GM12878 (cell line): ENCODE data around the gene TRAPPC11. TPM values are rescaled to one million over a fixed set of nuclear protein-coding genes. Genes with fewer than 3 reads are reported as not detected.

Experiments
- ATAC-seq: fragments of 200-7000 bp; cut with Tn5 transposase; 3 replicates; pipeline ENCODE4 v1.9.1; 2020; ENCODE audit warnings: mild to moderate bottlenecking, moderate library complexity
- BruUV-seq: library from RNA; stranded (reverse); fragments of 400-500 nt; replicated peaks from 2 replicates; lab custom pipeline; 2021; lab: Mats Ljungman, UMichigan
- CTCF ChIA-PET: fragments of 300-600 bp; sonication (Branson Sonifier 250); formaldehyde crosslinking; extraction: SDS; loops from one replicate; lab custom pipeline; 2021; ENCODE audit warnings: inconsistent platforms; lab: Yijun Ruan, JAX
- POLR2A ChIA-PET: fragments of 350-600 bp; formaldehyde crosslinking; extraction: SDS; loops from one replicate; lab custom pipeline; 2021; ENCODE audit warnings: inconsistent platforms; lab: Charles Lee
- RAD21 ChIA-PET: fragments of 300-600 bp; sonication (Branson Sonifier 250); formaldehyde crosslinking; loops from one replicate; lab custom pipeline; 2023; ENCODE audit warnings: antibody characterized with exemption; ENCODE audit not compliant: unreplicated experiment; lab: Charles Lee
- SMC1A ChIA-PET: fragments of 300-600 bp; sonication (Branson Sonifier 250); formaldehyde crosslinking; loops from one replicate; lab custom pipeline; 2023; ENCODE audit not compliant: unreplicated experiment, uncharacterized antibody; lab: Charles Lee
- DNase-seq: peaks from one replicate; pipeline ENCODE4 v3.0.0-alpha.2; 2011; ENCODE audit warnings: low read depth, low spot score
- FAIRE-seq: peaks from 3 replicates; lab custom pipeline; 2011; peaks lifted over from hg19 to GRCh38; lab: Jason Lieb, UNC
- H2AFZ ChIP-seq: 2 replicates; pipeline ENCODE4 v1.6.0; 2011; ENCODE audit warnings: low read depth, low read length, control low read depth; ENCODE audit not compliant: control insufficient read depth
- H3K27ac ChIP-seq: 2 replicates; pipeline ENCODE4 v1.5.1; 2011; ENCODE audit warnings: control low read depth; ENCODE audit not compliant: control insufficient read depth, insufficient read depth
- H3K27me3 ChIP-seq, 2 experiments: replicated peaks in 1 of 2; 2 replicates each; pipeline versions ENCODE4 v1.6.0 to v1.6.1; 2011; ENCODE audit warnings: low read length in 1 of 2; ENCODE audit not compliant: control insufficient read depth in 2 of 2, insufficient read depth in 2 of 2
- H3K36me3 ChIP-seq, 2 experiments: 2 replicates each; pipeline ENCODE4 v1.5.1; 2011; ENCODE audit warnings: low read length in 1 of 2; ENCODE audit not compliant: control insufficient read depth in 2 of 2, insufficient read depth in 2 of 2
- H3K4me1 ChIP-seq: 2 replicates; pipeline ENCODE4 v1.6.1; 2011; ENCODE audit warnings: mild to moderate bottlenecking, low read length, moderate library complexity, mixed read lengths; ENCODE audit not compliant: control insufficient read depth, insufficient read depth
- H3K4me2 ChIP-seq: 2 replicates; pipeline ENCODE4 v1.6.0; 2011; ENCODE audit warnings: control low read depth; ENCODE audit not compliant: control insufficient read depth, insufficient read depth
- H3K4me3 ChIP-seq: fragments of 200-600 bp; sonication (generic); 2 replicates; pipeline ENCODE4 v1.5.1; 2016
- H3K79me2 ChIP-seq: 2 replicates; pipeline ENCODE4 v1.6.0; 2011; ENCODE audit warnings: low read length; ENCODE audit not compliant: control insufficient read depth, insufficient read depth
- H3K9ac ChIP-seq: 2 replicates; pipeline ENCODE4 v1.8.0; 2011; ENCODE audit warnings: low read length, control low read depth, mixed read lengths; ENCODE audit not compliant: control insufficient read depth, insufficient read depth
- H3K9me3 ChIP-seq: replicated peaks from 3 replicates; pipeline ENCODE4 v1.5.1; 2011; ENCODE audit warnings: mild to moderate bottlenecking, low read length; ENCODE audit not compliant: control insufficient read depth, insufficient read depth
- H4K20me1 ChIP-seq: 2 replicates; pipeline ENCODE4 v1.6.0; 2011; ENCODE audit not compliant: control insufficient read depth, insufficient read depth
- CBX5 ChIP-seq: sonication (generic); IDR thresholded peaks from 2 replicates; pipeline ENCODE4 v1.6.1; 2016; ENCODE audit warnings: low read depth, moderate library complexity, mild to moderate bottlenecking, inconsistent platforms
- DPF2 ChIP-seq: fragments of 450-650 bp; IDR thresholded peaks from 2 replicates; pipeline ENCODE4 v1.6.1; 2017; ENCODE audit warnings: mild to moderate bottlenecking
- LARP7 ChIP-seq: fragments of 450-650 bp; IDR thresholded peaks from 2 replicates; pipeline ENCODE4 v1.6.1; 2017; ENCODE audit warnings: mild to moderate bottlenecking
- MEF2A ChIP-seq: IDR thresholded peaks from 2 replicates; pipeline ENCODE4 v1.6.1; 2011; ENCODE audit warnings: low read depth, mild to moderate bottlenecking, low read length, moderate library complexity; ENCODE audit not compliant: insufficient read depth
- MEF2B ChIP-seq: fragments of 450-650 bp; IDR thresholded peaks from 2 replicates; pipeline ENCODE4 v1.6.1; 2018; ENCODE audit warnings: mild to moderate bottlenecking, moderate library complexity; ENCODE audit not compliant: partially characterized antibody, poor library complexity, severe bottlenecking
- POLR2AphosphoS2 ChIP-seq: IDR thresholded peaks from 2 replicates; pipeline ENCODE4 v1.6.1; 2011; ENCODE audit warnings: low read depth, mild to moderate bottlenecking, low read length, improper control_type of control experiment, moderate library complexity
- RAD21 ChIP-seq: IDR thresholded peaks from 2 replicates; pipeline ENCODE4 v1.6.1; 2011; ENCODE audit warnings: mild to moderate bottlenecking, low read depth, low read length, moderate library complexity; ENCODE audit not compliant: insufficient read depth
- RUNX3 ChIP-seq: IDR thresholded peaks from 2 replicates; pipeline ENCODE4 v1.6.1; 2012; ENCODE audit warnings: low read length, inconsistent platforms
- SMARCA5 ChIP-seq: fragments of 450-650 bp; IDR thresholded peaks from 2 replicates; pipeline ENCODE4 v1.6.1; 2017; ENCODE audit warnings: mild to moderate bottlenecking
- ZBTB40 ChIP-seq: fragments of 450-650 bp; IDR thresholded peaks from 2 replicates; pipeline ENCODE4 v1.6.1; 2016; ENCODE audit warnings: mild to moderate bottlenecking, moderate library complexity, borderline replicate concordance
- WGBS: methylation state at CpG from one replicate; pipeline ENCODE4 v1.1.6; 2016; ENCODE audit warnings: low lambda C conversion rate; ENCODE audit not compliant: insufficient replicate concordance, insufficient coverage; ENCODE audit errors: missing lambda C conversion rate; 5-methylcytosine and 5-hydroxymethylcytosine counted together
- in situ Hi-C: fragments of 300-500 bp; cut with MboI; formaldehyde crosslinking; loops from 9 replicates; pipeline ENCODE4 v1.14.3; 2018; ENCODE audit warnings: mixed read lengths
- intact Hi-C: fragments of 100-400 bp; cut with micrococcal nuclease; formaldehyde crosslinking; loops from one replicate; pipeline ENCODE4 v1.14.2; 2022; ENCODE audit not compliant: unreplicated experiment
- polyA plus RNA-seq, 11 experiments: library from polyadenylated mRNA; depleted of rRNA in 4 of 11; unstranded in 6 of 11; stranded (reverse) in 5 of 11; fragments of >200 nt; fragmentation: Nextera tagmentation in 4 of 11; fragmentation: Illumina TruSeq in 1 of 11; extraction: Ambion mirVana in 4 of 11; extraction: Trizol in 1 of 11; gene quantifications; 1 replicate in 1 of 11; 2 replicates in 10 of 11; pipeline versions ENCODE4 v1.2.1 to v1.2.3, GENCODE V29; 2011 to 2016; ENCODE audit warnings: inconsistent platforms in 2 of 11, missing spikeins in 2 of 11, low read depth in 1 of 11
- total RNA-seq, 4 experiments: library from RNA; depleted of rRNA in 3 of 4; stranded (reverse); fragments of >200 nt in 3 of 4; fragmentation: Illumina TruSeq in 1 of 4; extraction: Trizol in 1 of 4; gene quantifications; 2 replicates each; pipeline versions ENCODE4 v1.2.1 to v1.2.3, GENCODE V29; 2013 to 2021

The TRAPPC11 gene
- total and polyA plus RNA-seq, 10 of the 15 experiments (the other 5 are each of a cell fraction or from before 2014, with no cell fraction given): 7.3 to 40.5 (median 22.3) TPM

DNA sequence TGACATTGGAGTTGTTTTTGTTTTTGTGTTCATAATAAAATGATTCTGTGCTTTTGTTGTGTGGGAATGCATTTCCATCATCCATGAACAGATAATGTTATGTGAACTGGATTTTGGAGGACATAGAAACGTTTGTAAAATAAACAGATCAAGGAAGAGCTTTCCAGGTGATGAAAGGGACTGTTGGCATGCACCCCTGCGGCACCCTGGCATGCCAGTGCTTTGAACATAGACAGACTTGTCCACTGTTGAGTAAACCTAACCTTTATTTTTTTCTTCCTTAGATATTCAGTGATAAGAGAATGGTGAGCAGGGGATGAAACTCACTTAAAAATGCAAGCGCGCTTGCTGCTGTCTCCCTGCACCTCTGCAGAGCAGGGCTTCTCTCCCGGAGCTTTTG lies 59.8 kb downstream of the TRAPPC11 start:
- Histone ChIP-seq H3K27me3 (no peaks in the 10 kb centered on the region), H3K9me3 (no peaks in the 10 kb centered on the region), H2AFZ (no peak overlapping the region), H4K20me1 (no peaks in the 10 kb centered on the region; the same call in 1 of the 2 replicates), H3K36me3 (no peaks in the 10 kb centered on the region), H3K79me2 (no peaks in the 10 kb centered on the region), H3K4me1 (peaks cover 7% of the 10 kb centered on the region), H3K4me2 (no peak overlapping the region), H3K27ac (no peak overlapping the region), H3K9ac (no peak overlapping the region), H3K4me3 (no peak overlapping the region)
- CTCF ChIA-PET: interaction anchor here (1.2 kb wide), 1 partner anchor 10 kb away, joined by 3 read pairs; no protein-coding TSS in a partner anchor
- 78% methylated on average over 5 of the region's 5 CpGs for WGBS
- intact Hi-C loops: loop anchor here (10.0 kb wide), 1 partner anchor 214 kb away; the partner anchor contains the start of gene ING2
- POLR2A ChIA-PET: no interaction called here
- FAIRE-seq (no peak), DNase-seq (no peak), ATAC-seq (no peak)
- in situ Hi-C loops: no loop called here
- SMC1A ChIA-PET: interaction anchor here (0.6 to 2.0 kb wide), 2 partner anchors 9 to 738 kb away, joined by 3 to 6 read pairs; no protein-coding TSS in a partner anchor
- no TSS peak for BruUV-seq
- RAD21 ChIA-PET: no interaction called here
- TF ChIP-seq CBX5 (no peak), RAD21 (no peak), RUNX3 (no peak), MEF2B (no peak), MEF2A (no peak), SMARCA5 (no peak), DPF2 (no peak), POLR2AphosphoS2 (no peak), LARP7 (no peak), ZBTB40 (no peak)
